MCF 10A (cell line): Measurements from ENCODE around the gene TSPAN31. TPM values are rescaled to one million over a fixed set of nuclear protein-coding genes. Genes with fewer than 3 reads are reported as not detected.

Source experiments
- BruUV-seq: library from RNA; stranded (reverse); fragments of 400-500 nt; replicated peaks from 2 replicates; lab custom pipeline; 2021; lab: Mats Ljungman, UMichigan
- CTCF ChIA-PET: fragments of 300-600 bp; sonication (Branson Sonifier 250); formaldehyde crosslinking; extraction: SDS; loops from one replicate; lab custom pipeline; 2021; ENCODE audit warnings: antibody characterized with exemption, inconsistent platforms; lab: Yijun Ruan, JAX
- POLR2A ChIA-PET: fragments of 300-600, 350-650 bp; sonication (Branson Sonifier 250); formaldehyde crosslinking; extraction: SDS; loops from one replicate; lab custom pipeline; 2020; ENCODE audit warnings: antibody characterized with exemption, inconsistent platforms; lab: Yijun Ruan, JAX
- DNase-seq: peaks from one replicate; pipeline ENCODE4 v3.0.0-alpha.2; 2018; ENCODE audit not compliant: unreplicated experiment
- H3K27ac Mint-ChIP-seq: one replicate; pipeline ENCODE4 v1.8.0; 2022; ENCODE audit warnings: mild to moderate bottlenecking, low read depth, mixed read lengths; ENCODE audit not compliant: unreplicated experiment
- H3K27me3 Mint-ChIP-seq: one replicate; pipeline ENCODE4 v1.8.0; 2022; ENCODE audit warnings: mixed read lengths; ENCODE audit not compliant: insufficient read depth, unreplicated experiment
- H3K36me3 Mint-ChIP-seq: one replicate; pipeline ENCODE4 v1.8.0; 2022; ENCODE audit warnings: mild to moderate bottlenecking, moderate library complexity, mixed read lengths; ENCODE audit not compliant: insufficient read depth, unreplicated experiment
- H3K4me1 Mint-ChIP-seq: one replicate; pipeline ENCODE4 v1.8.0; 2022; ENCODE audit warnings: mixed read lengths; ENCODE audit not compliant: insufficient read depth, unreplicated experiment
- H3K4me3 Mint-ChIP-seq: one replicate; pipeline ENCODE4 v1.8.0; 2022; ENCODE audit warnings: mild to moderate bottlenecking, moderate library complexity, mixed read lengths; ENCODE audit not compliant: unreplicated experiment
- H3K9me3 Mint-ChIP-seq: one replicate; pipeline ENCODE4 v1.8.0; 2022; ENCODE audit warnings: mixed read lengths; ENCODE audit not compliant: unreplicated experiment
- CTCF ChIP-seq: fragments of 200-600 bp; IDR thresholded peaks from one replicate; pipeline ENCODE4 v1.8.0; 2022; ENCODE audit warnings: antibody characterized with exemption, mild to moderate bottlenecking; ENCODE audit not compliant: unreplicated experiment
- intact Hi-C: fragments of 100-400 bp; cut with micrococcal nuclease; formaldehyde crosslinking; loops from 2 replicates; pipeline ENCODE4 v1.14.1; 2022
- total RNA-seq: library from RNA; stranded (reverse); gene quantifications from 2 replicates; pipeline ENCODE4 v1.2.3, GENCODE V29; 2022

The TSPAN31 gene
- total RNA-seq, 1 experiment from 2014 or later = 24.8 TPM

- Mint-ChIP-seq H3K4me1 (no peaks in the 10 kb centered on the region), H3K27ac (no peak overlapping the region), H3K27me3 (peaks cover 17% of the 10 kb centered on the region), H3K9me3 (no peaks in the 10 kb centered on the region), H3K4me3 (no peak overlapping the region), H3K36me3 (no peaks in the 10 kb centered on the region)
- intact Hi-C loops = no loop called here
- no peak for TF ChIP-seq CTCF
- DNase-seq = no peak
- CTCF ChIA-PET = interaction anchor here (0.9 to 1.2 kb wide), 2 partner anchors 20 to 52 kb away, joined by 3 to 6 read pairs; partner anchors contain the start of gene TSFM
- BruUV-seq = no TSS peak
- POLR2A ChIA-PET = no interaction called here
Measured at GRCh38 chr12:57730336-57731067, 14.3 kb upstream of the TSPAN31 start.

- intact Hi-C loops = no loop called here
- no peak for TF ChIP-seq CTCF
- Mint-ChIP-seq H3K36me3 (no peaks in the 10 kb centered on the region), H3K27ac (no peak overlapping the region), H3K4me3 (no peak overlapping the region), H3K4me1 (peaks cover 4% of the 10 kb centered on the region), H3K9me3 (no peaks in the 10 kb centered on the region), H3K27me3 (peaks cover 28% of the 10 kb centered on the region)
- POLR2A ChIA-PET = interaction anchor here (1.2 to 1.6 kb wide), 2 partner anchors 13 to 37 kb away, joined by 5 to 6 read pairs; partner anchors contain the start of genes OS9 and TSPAN31
- BruUV-seq = no TSS peak
- no peak for DNase-seq
- CTCF ChIA-PET = interaction anchor here (0.6 to 1.2 kb wide), 5 partner anchors 11 to 206 kb away, joined by 3 to 4 read pairs (median 3); no protein-coding TSS in a partner anchor
Measured at GRCh38 chr12:57731411-57732080, 13.3 kb upstream of the TSPAN31 start.

- intact Hi-C loops = no loop called here
- H3K27ac Mint-ChIP-seq = no peak overlapping the region
- H3K36me3 Mint-ChIP-seq = no peaks in the 10 kb centered on the region
- TF ChIP-seq CTCF = no peak
- no TSS peak for BruUV-seq
- H3K4me1 Mint-ChIP-seq = peaks cover 11% of the 10 kb centered on the region
- ChIA-PET POLR2A (interaction anchor here (1.2 to 1.6 kb wide), 2 partner anchors 13 to 38 kb away, joined by 5 to 6 read pairs; partner anchors contain the start of genes OS9 and TSPAN31), CTCF (interaction anchor here (0.7 to 1.0 kb wide), 2 partner anchors 149 to 179 kb away, joined by 3 read pairs; no protein-coding TSS in a partner anchor)
- DNase-seq = no peak
- no peaks in the 10 kb centered on the region for H3K9me3 Mint-ChIP-seq
- H3K4me3 Mint-ChIP-seq = no peak overlapping the region
- H3K27me3 Mint-ChIP-seq = peaks cover 35% of the 10 kb centered on the region
Measured at GRCh38 chr12:57732270-57732669, 12.6 kb upstream of the TSPAN31 start.
